Limb (tissue), 2 donors: Measurements from ENCODE around the gene ERC2.
"Not testable (repeated sequence)": the region's sequence is repeated elsewhere in the genome, so short reads cannot be mapped to it uniquely, and the experiment has no call there.

Experiments
- DNase-seq, 2 donors: peaks; one replicate each; pipeline ENCODE4 v3.0.0-alpha.2; 2016; ENCODE audit errors: extremely low spot score in 2 of 2

Gene ERC2

DNA sequence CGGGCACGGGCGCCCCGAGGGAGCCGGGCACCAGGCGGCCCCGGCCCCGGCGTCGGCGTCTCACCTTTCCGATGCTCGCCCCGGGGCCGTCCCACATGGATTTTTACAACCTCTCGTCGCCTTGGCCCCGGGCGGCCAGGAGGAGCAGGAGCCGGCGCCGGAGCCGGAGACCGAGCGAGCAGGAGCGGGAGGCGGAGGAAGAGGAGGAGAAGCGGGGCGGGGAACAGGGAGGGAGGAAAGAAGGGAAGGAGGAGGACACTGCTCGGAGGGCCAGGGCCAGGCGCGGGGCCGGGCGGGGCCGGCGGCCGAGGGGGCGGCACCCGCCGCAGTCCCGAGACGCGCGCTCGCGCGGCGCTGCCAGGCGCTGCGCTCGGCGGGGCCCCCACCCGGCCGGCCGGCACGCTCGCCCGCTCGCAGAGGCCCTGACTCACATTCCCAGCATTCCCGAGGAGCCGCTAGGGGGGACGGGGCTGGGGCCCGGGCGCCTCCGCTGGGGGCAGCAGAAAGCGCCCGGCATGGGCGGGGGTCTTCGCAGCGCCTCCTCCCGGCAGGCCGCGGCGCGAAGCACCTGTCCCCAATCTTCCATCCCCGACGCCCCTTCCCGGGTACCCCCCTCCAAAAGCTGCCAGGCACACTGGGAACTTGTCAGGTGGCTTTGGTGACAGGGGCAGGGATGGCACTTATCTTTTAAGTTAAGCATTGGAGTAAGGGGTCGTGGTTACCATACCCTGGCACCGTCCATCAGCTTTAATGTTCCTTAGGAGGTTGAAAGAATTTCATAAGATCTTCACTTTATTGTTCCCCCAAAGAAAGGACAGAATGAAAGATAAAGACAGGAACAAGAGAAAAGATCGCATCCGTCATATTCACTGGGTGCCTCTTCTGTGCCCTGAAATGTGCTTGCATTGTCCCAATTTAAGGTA lies at the start of gene ERC2:
Gene ERC2, minus strand, starts transcription at position 284 of the 923 bp plus-strand sequence.
- peak; percentile 55 to 82 for DNase-seq

DNA sequence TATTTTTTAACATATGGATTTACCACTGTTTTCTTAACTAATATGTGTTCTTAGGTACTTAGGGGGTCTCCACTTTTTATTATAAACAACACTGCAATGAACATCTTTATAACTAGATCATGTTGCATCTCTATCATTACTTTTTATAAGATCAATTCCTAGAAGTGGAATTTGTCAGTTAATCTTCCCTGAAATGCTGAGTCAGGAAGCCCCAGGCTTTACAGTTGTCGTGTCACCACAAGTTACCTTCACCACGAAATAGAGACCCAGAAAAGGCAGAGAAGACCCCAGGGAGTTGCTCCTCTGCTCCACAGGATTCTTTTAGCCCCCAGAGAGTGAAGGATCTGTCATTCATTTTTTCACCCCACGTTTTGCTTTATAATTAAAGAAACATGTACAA lies 34.5 kb upstream of the ERC2 start:
- DNase-seq: no peak

DNA sequence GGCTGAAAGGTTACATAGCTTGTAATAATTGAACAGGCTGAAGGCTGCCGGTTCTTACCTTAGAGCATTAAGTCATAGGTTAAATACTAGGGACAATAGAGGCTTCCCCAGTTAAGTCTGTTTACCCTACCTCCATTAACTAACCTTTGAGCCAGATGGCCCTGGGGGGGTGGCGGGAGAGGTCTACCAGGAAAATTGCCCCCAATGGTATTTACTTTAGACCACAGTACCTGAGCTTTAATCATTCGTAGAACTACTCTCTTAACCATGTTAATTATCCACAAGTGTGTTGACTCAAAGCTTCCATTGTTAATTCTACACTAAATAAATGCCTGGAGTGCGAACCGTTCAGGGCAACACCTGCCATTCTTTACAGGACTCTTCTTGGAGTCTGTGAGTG lies 28.1 kb upstream of the ERC2 start:
- not testable (repeated sequence) for DNase-seq

DNA sequence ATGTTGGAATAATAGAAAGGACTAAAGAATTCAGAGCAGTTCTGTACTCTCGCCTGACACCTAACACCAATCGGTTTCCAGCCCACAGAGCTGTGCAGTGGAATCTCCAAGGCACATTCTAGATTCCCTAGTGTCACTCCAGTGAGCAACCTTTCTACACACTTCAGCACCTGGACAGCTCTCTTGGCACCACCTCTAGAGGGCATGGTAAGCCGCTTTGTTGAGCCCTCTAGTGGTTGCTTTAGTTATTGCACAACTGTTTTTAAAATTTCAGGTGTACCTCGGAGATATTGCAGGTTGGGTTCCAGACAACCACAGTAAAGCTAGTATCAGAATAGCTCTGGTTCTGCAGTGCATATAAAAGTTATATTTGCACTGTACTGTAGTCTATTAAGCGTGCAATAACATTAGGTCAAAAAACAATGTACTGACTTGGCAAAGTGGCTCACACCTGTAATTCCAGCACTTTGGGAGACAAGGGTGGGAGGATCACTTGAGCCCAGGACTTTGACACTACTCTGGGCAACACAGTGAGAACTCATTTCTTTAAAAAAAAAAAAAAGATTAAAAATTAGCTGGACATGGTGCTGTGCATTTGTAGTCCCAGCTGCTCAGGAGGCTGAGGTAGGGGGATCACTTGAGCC lies 26.5 kb upstream of the ERC2 start:
- peak; percentile 85 to 89 for DNase-seq

DNA sequence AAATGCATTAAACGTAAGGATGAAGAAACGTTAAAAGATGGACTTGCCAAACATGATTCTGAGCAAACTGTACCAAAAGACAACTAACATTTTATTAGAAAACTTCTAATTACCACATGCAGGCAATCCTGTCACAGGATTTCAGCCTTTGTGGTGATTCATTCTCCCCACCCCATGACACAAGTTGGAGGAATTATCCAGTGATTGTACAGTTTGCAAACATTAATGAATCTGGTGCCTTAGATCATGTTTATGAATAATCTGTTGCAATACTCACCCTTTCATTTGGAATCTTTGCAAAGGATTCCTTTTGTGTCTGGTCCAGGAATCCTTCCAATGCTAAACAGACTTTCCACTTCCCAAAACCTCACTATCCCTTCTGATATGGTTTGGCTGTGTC lies 23.3 kb upstream of the ERC2 start:
- DNase-seq: no peak

DNA sequence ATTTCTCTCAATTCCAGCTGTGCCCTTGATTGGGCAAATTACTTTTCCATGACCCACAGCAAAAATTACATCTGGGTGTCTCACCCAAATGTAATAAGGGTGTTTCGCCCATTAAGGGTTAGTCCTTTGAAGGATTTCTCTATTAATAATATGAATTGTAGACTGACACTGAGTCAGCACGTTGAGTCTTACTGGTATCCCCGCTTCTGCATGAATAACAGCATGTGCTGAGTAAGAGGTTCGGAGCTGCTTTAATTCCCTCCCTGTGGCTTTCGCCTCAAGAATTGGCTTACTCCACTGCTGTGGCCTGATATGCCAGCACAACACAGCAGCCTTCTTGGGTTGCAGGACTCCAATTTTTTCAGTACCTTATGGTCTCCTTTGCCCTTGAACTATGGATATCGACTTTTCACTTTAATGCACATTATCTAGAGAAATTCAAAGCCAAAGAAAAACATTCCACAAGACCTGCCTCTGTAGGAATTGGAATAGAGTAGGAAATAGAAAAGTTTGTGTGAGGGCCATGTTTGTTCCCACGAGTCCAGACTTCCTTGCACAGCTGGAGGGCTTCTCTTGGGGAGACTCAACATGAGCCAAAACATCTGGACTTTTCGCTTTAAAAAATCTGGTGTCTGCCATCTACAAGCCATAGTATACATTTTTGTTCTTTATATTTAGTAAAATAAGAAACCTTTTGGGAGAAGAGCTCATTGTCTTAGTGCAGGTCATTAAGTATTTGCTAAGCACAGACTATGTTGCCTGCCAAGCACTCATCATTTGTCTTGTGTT lies 20.7 kb upstream of the ERC2 start:
- peak in 1 of 2 donors; percentile 52 for DNase-seq

DNA sequence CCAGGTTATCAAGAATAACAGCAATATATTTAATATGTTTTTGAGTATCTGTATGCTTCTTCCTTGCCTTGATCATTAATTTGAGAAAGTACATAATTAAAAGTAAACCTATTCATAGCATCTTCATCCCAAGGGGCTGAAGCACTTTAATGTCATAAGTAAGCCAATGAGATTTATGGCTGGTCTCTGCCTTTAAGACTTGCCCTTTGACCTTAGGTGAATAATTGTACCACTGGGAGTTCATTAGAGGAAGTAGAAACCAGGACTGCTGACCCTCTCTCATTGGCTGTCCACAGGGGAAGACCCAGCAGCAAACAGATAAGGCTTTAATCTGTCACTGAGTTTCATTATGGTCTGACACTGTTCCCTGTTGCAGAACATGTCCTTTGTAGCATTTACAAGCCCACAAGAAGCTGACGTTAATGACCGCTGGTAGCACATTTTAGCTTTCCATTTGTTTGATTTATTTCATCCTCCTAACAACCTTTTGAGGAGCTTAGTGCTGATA lies 16.3 kb upstream of the ERC2 start:
- DNase-seq: no peak

DNA sequence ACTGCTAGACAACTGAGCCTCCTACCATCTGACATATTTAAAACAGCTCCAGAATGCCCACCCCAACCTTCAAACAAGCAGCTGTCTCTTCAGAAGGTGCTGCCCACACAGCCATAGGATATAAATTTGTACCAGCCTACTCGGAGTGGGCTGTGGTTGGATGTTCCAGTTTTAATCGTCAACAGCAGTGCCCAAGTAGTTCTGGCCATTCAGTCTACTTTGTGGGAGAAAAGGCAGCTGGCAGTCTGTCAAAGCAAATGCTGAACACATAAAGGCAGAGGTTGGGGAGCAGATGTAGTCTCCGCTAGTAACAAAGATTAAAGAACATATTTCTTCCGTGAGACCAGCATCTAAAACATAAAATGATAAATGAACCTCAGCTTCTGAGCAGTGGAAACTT lies 15.9 kb upstream of the ERC2 start:
- DNase-seq: no peak

DNA sequence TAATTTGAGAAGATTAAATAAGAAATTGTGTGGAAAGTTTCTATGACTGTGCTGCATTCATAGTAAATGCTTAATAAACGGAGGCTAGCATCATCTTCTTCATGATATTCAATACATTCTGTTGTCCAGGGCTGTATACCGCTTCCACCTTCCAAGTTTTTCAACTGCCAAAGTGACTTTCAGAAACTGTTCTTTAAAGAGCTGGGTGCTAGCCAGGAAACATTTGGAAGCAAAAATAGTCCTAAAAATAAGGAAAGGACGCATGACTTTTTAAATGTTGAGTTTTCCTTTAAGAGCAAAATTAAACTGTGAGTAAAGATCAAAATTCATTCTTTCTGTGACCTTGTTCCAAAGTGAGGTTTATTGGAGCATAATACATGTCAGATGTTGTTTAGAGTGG lies 9.4 kb upstream of the ERC2 start:
- DNase-seq: no peak

DNA sequence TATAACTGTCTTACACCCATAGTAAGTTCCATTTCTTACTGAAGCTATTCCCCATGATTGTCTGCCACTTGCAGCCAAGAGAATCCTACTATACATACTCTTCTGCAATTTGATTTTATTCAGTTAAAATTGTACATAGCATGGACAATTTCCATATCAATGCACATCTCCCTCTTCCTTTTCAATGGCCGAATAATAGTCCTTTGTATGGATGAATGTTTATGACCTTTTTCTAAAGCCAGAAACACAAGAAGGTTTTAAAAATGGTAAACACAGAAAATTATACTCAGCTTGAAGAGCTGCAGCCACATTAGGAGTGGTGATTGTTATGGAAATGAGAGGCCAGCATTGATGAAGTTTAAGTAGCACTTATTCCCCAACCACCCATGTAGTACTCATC lies 8.5 kb upstream of the ERC2 start:
- no peak for DNase-seq

DNA sequence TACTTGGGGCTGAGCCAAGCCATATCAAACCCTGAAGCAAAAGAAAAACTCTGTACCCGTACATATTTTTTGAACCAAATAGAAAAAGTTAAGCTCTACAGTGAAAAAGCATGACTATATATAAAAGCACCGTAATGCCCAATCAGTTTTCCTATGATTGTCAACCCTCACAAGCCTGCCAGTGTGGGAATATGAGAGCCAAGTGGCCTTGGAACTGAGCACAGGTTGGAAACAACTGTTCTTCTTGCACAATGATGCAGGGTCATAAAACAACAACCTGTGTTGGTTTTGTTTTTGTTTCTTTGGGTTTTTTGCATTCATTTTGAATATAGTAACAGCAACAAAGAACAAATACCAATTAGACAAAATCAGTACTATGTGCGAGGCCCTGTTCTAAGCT lies 3.5 kb upstream of the ERC2 start:
- DNase-seq: no peak

DNA sequence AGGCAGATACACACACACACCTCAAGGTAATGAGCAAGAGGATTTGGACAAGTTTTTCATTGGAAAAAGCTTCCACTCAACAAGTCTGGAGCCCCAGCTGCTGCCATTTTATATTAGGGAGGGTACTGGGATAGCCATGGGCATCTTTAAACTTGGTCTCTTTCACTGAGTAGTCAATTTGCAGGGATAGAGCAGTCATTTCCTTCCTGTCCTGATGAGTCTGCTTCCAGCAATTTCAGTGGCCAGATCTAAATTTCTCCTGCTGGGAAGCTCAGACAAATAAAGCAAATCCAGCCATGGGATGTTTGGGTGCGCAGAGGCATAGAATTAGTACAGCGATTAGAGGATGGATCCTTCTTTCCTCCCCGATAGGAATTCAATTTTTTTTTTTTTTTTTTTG lies 874 bp upstream of the ERC2 start:
- no peak for DNase-seq

DNA sequence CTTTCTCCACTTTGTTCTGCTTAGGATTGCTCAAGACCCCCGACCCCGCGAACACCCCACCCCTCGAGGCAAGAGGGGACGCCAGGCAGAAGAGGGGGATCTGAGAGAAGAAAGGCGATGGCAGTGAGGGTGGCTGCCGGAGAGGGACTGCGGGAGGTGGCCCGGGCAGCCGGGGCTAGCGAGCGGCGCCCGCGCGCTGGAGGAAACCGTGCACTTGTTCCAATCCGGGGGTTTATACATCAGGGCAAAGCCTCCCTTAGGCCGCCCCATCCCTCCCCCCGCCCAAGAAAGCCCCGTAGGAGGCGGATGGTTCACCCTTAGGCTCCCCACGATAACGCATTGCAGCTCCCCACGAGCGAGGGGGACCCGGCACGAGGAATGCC lies 475 bp downstream of the ERC2 start:
- DNase-seq: no peak

DNA sequence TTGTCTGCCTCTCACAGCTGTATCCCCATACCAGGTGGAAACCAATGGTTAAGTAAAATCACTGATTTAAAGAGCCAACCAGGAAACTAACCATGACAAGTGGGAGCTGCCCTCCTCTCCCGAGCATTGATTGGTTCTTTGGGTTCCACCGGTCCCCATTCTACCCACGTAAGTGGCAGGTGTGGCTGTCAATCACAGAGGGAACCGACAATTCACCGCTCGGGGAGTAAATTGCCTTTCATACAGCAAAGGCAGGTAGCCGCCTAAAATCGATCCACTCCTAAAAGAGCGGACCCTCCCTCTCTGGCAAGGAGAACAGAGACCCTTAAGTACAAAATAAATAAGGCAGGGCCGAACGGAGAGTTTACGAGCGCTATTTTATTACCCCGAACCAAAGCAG lies 1.2 kb downstream of the ERC2 start:
- DNase-seq: peak; percentile 80 to 81

DNA sequence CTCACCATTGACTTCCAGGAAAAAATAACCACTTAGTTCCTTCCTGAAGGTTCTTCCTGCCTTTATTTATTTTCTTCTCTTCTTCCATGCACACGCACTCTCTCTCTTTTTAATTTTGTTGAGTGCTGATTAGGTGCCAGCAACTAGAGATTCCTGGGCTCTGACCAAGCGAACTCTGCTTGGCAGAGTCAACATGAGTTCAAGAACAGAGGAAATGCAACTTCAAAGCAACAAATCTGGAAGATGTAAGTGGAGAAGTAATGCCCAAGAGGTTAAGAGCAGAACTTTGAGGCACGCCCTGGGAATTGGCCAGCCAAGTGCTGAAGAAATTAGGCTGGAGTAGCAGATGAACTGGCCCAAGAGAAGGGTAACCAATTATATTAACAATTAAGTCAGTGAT lies 8.5 kb downstream of the ERC2 start:
- DNase-seq: no peak

DNA sequence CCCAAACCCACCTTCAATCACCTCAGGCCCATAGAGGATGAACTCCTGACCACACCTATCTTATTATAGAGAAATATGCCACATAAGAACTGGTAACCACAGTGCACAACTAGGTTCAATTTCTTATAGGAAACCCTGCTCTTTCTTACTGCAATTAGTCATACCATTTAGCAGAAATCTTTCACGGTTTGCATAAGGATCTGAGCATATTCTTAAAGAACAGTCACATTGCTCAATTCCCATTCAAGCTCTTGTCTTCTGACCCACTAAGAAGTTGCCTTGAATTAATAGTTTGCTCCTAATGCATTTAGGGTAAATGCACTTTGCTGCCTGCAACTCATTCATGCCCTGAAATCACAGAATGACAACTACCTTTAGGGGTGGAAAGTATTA lies 9.2 kb downstream of the ERC2 start:
- no peak for DNase-seq

DNA sequence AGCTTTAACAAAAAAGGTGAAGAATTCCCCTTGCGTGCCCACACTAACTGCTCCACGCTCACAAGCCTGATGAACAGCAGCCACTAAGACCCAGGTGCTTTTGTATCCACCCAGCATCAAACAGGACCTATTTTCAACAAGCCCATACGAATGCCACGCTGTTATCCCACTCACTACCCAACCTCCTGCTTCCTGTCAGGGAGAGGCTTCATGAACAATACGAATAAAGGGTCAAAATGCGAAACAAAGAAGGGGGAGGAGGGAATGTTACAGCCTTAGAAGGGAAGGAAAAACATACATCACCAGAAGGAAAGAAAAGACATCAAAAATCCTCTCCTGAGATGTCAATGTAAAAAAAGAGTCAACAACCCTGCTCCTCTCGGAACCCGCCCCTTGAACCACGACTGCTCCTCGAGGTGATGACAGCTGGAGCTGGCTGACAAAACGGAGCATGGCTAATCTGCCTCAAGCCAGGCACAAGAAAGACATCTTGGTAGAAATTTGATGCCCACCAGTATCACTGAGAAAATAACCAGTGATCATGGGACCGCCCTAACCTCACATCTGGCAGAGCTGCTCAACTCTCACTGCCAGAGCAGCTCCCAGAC lies 9.7 kb downstream of the ERC2 start:
- peak in 1 of 2 donors; percentile 7 for DNase-seq

DNA sequence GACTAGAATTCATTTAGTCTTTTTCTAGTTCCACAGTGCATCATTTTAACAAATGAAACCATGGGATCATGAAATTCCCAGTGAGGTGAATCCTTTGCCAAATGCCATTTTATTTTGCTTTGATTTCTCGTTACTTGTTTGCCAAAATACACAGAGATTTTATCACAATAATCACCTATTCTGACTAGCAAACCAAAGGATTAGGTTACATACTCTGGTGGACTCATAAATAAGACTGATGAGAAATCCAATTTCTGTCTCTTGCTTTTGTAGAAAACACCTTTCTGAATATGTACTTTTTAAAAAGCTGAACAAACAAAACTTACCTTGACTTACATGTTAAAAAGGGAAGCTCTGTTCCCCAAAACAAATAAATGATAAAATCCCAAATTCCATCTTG lies 12.2 kb downstream of the ERC2 start:
- DNase-seq: no peak

DNA sequence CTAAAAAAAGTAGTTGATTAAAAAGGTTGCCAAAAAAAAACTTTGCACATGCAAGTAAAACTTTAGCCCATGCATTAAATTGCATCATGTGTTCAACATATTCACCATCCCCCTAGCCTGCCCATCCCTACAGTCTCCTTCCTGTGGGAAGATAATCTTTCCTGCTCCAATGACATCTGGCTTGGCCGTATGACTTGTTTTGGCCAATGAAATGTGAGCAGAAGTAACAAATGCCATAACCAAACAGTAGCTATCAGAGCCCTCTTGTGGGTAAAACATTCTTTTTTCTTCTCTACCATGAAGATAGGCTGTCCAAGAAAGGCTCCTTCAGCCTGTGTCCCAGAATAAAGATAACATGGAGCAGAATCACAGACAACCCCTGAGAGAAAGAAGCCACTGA lies 15.3 kb downstream of the ERC2 start:
- DNase-seq: no peak

DNA sequence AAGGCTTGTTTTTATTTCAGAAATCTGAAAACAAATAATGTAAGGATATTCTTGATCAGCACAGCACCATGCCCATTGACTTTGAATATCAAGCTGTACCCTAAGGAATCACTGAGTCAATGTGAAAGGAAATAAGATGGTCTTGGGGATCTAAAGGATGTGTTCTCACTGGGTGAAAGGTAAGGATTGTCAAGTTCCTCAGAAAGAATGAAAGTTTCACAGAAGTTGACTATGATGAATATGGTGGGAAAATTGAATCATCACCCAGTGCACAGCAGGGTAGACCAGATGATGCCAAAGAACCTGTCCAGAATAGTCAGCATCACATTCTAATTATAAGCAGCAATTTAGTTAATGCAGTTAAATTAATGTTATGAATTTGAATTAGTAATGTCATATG lies 16.2 kb downstream of the ERC2 start:
- no peak for DNase-seq

DNA sequence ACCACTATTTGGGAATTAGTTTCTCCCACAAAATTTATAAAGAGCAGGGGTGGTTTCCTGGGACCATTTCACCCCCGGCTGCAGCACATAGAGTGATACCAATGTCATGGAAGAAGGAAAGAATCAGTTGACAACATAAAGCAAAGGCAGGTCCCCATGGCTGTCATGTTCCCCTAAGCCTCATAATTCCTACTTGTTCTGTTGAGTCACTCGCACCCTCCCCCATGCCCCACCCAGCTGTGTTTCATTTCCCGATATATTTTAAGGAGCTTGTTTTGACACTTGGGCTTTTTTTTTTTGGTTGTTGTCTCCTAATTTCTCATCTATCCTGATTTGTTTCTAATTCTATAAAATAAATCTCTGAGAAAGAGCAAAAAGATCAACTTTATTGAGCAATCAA lies 24.9 kb downstream of the ERC2 start:
- DNase-seq: no peak

DNA sequence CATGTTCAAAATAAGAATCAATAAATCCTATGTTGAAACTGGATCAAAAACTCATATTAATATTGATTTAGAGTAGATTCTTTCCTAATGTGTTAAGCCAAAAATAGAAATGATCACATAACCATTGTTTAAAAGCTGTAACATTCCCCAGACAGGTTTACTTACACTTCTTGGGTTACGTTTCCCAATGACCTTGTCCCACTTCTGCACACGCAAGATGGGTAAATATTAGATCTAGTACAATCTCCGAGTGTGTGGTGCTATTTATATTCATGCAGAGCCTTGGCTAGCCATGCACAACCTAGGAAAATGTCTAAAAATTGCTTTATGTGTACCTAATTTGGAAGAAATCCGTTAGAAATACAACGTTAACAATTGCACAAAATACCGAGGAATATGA lies 39.6 kb downstream of the ERC2 start:
- DNase-seq: no peak
